IMR-90 (cell line): Measurements from ENCODE around the gene DSC3.

Experiments used
- BHLHE40 ChIP-seq: fragments of 150-350 bp; IDR thresholded peaks from 2 replicates; pipeline ENCODE4 v1.6.1; 2016; ENCODE audit warnings: mild to moderate bottlenecking, low read depth, low read length
- CTCF ChIP-seq: conservative IDR thresholded peaks from 2 replicates; pipeline ENCODE4 v1.5.1; 2012; ENCODE audit warnings: mild to moderate bottlenecking, low read depth, low read length, improper control_type of control experiment
- POLR2A ChIP-seq: IDR thresholded peaks from 2 replicates; pipeline ENCODE4 v1.6.1; 2012; ENCODE audit warnings: mild to moderate bottlenecking, low read depth, low read length
- TF ChIP-seq, protein P1 (sequence below): fragments of 150-350 bp; IDR thresholded peaks from 2 replicates; pipeline ENCODE4 v1.6.1; 2017; ENCODE audit warnings: mild to moderate bottlenecking, antibody characterized with exemption, low read length, low read depth

DNA sequence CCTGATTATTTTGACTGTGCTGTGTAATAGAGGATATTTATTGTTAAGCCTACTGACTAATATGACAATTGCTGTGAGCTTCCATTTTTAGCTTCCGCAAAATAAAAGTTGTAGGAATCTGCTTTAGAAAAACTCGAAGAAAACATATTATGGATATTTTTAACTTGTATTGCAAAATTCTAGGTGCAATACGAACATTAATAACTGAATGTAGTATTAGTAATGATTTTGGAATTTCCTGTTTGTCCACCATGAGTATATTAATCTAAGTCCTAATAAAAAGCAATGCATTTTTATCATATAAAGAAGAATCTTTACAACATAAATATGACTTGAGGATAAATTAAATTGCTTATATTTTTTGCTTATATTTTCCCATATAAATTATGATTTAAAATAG is 2.4 kb upstream of the DSC3 start:
- TF ChIP-seq CTCF = no peak
- TF ChIP-seq BHLHE40 = no peak
- no peak for TF ChIP-seq POLR2A
- TF ChIP-seq, protein P1, sequence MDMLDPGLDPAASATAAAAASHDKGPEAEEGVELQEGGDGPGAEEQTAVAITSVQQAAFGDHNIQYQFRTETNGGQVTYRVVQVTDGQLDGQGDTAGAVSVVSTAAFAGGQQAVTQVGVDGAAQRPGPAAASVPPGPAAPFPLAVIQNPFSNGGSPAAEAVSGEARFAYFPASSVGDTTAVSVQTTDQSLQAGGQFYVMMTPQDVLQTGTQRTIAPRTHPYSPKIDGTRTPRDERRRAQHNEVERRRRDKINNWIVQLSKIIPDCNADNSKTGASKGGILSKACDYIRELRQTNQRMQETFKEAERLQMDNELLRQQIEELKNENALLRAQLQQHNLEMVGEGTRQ = no peak
